ENCODE measurements around the gene EVC. TPM values are rescaled to one million over a fixed set of nuclear protein-coding genes. Genes with fewer than 3 reads are reported as not detected.

EVC gene
- total and polyA plus RNA-seq, 2 of the 8 experiments (the other 6 are each of a cell fraction or from before 2014, with no cell fraction given), result 2.6 to 9.8 TPM

DNA sequence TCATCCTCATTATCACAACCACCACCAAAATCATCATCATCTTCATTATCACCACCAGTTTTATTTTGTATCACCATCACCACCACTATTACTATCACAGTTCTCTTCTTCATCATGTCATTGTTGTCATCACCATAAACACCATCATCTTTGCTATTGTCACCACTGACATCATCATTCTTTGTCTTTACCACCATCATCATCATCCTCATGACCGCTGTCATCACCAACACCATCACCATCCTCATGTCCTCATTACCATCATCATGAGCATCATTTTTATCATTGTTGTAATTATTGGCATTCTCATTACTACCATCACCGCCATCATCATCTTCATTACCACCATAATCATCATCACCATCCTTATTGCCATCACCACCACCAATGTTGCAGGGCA lies 31.4 kb downstream of the EVC start (continued):
- TF ChIP-seq, protein P1, sequence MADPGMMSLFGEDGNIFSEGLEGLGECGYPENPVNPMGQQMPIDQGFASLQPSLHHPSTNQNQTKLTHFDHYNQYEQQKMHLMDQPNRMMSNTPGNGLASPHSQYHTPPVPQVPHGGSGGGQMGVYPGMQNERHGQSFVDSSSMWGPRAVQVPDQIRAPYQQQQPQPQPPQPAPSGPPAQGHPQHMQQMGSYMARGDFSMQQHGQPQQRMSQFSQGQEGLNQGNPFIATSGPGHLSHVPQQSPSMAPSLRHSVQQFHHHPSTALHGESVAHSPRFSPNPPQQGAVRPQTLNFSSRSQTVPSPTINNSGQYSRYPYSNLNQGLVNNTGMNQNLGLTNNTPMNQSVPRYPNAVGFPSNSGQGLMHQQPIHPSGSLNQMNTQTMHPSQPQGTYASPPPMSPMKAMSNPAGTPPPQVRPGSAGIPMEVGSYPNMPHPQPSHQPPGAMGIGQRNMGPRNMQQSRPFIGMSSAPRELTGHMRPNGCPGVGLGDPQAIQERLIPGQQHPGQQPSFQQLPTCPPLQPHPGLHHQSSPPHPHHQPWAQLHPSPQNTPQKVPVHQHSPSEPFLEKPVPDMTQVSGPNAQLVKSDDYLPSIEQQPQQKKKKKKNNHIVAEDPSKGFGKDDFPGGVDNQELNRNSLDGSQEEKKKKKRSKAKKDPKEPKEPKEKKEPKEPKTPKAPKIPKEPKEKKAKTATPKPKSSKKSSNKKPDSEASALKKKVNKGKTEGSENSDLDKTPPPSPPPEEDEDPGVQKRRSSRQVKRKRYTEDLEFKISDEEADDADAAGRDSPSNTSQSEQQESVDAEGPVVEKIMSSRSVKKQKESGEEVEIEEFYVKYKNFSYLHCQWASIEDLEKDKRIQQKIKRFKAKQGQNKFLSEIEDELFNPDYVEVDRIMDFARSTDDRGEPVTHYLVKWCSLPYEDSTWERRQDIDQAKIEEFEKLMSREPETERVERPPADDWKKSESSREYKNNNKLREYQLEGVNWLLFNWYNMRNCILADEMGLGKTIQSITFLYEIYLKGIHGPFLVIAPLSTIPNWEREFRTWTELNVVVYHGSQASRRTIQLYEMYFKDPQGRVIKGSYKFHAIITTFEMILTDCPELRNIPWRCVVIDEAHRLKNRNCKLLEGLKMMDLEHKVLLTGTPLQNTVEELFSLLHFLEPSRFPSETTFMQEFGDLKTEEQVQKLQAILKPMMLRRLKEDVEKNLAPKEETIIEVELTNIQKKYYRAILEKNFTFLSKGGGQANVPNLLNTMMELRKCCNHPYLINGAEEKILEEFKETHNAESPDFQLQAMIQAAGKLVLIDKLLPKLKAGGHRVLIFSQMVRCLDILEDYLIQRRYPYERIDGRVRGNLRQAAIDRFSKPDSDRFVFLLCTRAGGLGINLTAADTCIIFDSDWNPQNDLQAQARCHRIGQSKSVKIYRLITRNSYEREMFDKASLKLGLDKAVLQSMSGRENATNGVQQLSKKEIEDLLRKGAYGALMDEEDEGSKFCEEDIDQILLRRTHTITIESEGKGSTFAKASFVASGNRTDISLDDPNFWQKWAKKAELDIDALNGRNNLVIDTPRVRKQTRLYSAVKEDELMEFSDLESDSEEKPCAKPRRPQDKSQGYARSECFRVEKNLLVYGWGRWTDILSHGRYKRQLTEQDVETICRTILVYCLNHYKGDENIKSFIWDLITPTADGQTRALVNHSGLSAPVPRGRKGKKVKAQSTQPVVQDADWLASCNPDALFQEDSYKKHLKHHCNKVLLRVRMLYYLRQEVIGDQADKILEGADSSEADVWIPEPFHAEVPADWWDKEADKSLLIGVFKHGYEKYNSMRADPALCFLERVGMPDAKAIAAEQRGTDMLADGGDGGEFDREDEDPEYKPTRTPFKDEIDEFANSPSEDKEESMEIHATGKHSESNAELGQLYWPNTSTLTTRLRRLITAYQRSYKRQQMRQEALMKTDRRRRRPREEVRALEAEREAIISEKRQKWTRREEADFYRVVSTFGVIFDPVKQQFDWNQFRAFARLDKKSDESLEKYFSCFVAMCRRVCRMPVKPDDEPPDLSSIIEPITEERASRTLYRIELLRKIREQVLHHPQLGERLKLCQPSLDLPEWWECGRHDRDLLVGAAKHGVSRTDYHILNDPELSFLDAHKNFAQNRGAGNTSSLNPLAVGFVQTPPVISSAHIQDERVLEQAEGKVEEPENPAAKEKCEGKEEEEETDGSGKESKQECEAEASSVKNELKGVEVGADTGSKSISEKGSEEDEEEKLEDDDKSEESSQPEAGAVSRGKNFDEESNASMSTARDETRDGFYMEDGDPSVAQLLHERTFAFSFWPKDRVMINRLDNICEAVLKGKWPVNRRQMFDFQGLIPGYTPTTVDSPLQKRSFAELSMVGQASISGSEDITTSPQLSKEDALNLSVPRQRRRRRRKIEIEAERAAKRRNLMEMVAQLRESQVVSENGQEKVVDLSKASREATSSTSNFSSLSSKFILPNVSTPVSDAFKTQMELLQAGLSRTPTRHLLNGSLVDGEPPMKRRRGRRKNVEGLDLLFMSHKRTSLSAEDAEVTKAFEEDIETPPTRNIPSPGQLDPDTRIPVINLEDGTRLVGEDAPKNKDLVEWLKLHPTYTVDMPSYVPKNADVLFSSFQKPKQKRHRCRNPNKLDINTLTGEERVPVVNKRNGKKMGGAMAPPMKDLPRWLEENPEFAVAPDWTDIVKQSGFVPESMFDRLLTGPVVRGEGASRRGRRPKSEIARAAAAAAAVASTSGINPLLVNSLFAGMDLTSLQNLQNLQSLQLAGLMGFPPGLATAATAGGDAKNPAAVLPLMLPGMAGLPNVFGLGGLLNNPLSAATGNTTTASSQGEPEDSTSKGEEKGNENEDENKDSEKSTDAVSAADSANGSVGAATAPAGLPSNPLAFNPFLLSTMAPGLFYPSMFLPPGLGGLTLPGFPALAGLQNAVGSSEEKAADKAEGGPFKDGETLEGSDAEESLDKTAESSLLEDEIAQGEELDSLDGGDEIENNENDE (IDR thresholded peaks at IDR 0.05; ENCODE audit: insufficient replicate concordance, low read length), result no peak
- TF ChIP-seq RAD21 (IDR thresholded peaks at IDR 0.05 in 1 of 2, conservative IDR thresholded peaks at IDR 0.05 in 1 of 2; ENCODE audit: low read depth in 2 of 2, low read length in 2 of 2) (no peak), POLR2A (IDR thresholded peaks at IDR 0.05; ENCODE audit: control extremely low read depth in 1 of 2, low read depth in 2 of 2, low read length in 2 of 2) (no peak), NRF1 (IDR thresholded peaks at IDR 0.05; ENCODE audit: low read depth, low read length) (no peak)

Measured in H1 (cell line).